A549 (cell line): Measurements from ENCODE around the gene B3GNT2.

Experiments used
- CBX2 ChIP-seq: fragments of 200-600 bp; sonication (generic); IDR thresholded peaks from 2 replicates; pipeline ENCODE4 v1.6.1; 2016; ENCODE audit warnings: low read depth, mild to moderate bottlenecking, borderline replicate concordance
- CHD2 ChIP-seq: fragments of 150-350 bp; IDR thresholded peaks from 2 replicates; pipeline ENCODE4 v1.6.1; 2014; ENCODE audit warnings: low read length; ENCODE audit not compliant: partially characterized antibody
- EHMT2 ChIP-seq: fragments of 200-600 bp; sonication (generic); IDR thresholded peaks from 2 replicates; pipeline ENCODE4 v1.6.1; 2016; ENCODE audit warnings: antibody characterized with exemption, low read depth, mild to moderate bottlenecking, moderate library complexity
- JUN ChIP-seq, 2 experiments: fragments of >200 bp; sonication (Bioruptor Twin); formaldehyde crosslinking; IDR thresholded peaks; 2 replicates in 1 of 2; 3 replicates in 1 of 2; pipeline ENCODE4 v1.6.1; 2016 to 2017
- MYC ChIP-seq: IDR thresholded peaks from 2 replicates; pipeline ENCODE4 v1.6.1; 2012; ENCODE audit warnings: mild to moderate bottlenecking, inconsistent platforms, low read length, improper control_type of control experiment, borderline replicate concordance
- POLR2A ChIP-seq: IDR thresholded peaks from 2 replicates; pipeline ENCODE4 v1.6.1; 2012; ENCODE audit warnings: mild to moderate bottlenecking, low read length
- TF ChIP-seq, protein P1 (sequence below): fragments of 450-650 bp; IDR thresholded peaks from 2 replicates; pipeline ENCODE4 v1.6.1; 2014; ENCODE audit warnings: antibody characterized with exemption
- TF ChIP-seq, protein P2 (sequence below): fragments of >200 bp; sonication (Bioruptor Twin); formaldehyde crosslinking; IDR thresholded peaks from 3 replicates; pipeline ENCODE4 v1.5.1; 2016
- TF ChIP-seq, protein P3 (sequence below): fragments of >200 bp; sonication (Bioruptor Twin); formaldehyde crosslinking; IDR thresholded peaks from 2 replicates; pipeline ENCODE4 v1.6.1; 2016
- TF ChIP-seq, protein P4 (sequence below): IDR thresholded peaks from 2 replicates; pipeline ENCODE4 v1.6.1; 2012

DNA sequence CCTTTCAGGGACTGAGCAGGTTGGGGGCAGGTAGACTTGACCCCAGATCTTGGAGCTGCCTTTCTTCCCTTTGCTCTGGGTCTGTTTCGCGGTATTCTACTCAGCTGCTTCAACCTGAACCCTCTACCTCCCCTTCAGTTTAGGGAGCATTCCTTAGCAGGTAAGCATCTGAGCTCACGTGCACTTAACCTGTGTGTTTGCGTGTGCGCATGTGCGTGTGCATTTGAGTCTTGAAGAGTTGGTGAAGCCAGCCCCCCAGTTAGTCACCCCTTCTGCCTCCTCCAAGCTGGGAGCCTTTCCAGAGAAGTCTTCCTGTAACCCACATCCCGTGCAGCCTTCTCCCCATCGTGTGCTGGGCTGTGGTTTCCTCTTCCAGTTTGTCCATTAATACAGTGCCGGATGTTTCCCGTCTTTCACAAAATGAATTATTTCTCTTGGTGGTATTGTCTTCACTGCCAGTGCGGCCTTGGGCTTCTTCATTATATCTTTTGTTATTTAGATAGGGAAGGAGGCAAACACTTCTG is 33.2 kb downstream of the B3GNT2 start:
- TF ChIP-seq, protein P1, sequence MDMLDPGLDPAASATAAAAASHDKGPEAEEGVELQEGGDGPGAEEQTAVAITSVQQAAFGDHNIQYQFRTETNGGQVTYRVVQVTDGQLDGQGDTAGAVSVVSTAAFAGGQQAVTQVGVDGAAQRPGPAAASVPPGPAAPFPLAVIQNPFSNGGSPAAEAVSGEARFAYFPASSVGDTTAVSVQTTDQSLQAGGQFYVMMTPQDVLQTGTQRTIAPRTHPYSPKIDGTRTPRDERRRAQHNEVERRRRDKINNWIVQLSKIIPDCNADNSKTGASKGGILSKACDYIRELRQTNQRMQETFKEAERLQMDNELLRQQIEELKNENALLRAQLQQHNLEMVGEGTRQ = no peak
- TF ChIP-seq POLR2A (no peak), MYC (no peak), CBX2 (no peak), CHD2 (no peak), EHMT2 (no peak), JUN (IDR thresholded peaks at IDR 0.05) (no peak)
- TF ChIP-seq, protein P2, sequence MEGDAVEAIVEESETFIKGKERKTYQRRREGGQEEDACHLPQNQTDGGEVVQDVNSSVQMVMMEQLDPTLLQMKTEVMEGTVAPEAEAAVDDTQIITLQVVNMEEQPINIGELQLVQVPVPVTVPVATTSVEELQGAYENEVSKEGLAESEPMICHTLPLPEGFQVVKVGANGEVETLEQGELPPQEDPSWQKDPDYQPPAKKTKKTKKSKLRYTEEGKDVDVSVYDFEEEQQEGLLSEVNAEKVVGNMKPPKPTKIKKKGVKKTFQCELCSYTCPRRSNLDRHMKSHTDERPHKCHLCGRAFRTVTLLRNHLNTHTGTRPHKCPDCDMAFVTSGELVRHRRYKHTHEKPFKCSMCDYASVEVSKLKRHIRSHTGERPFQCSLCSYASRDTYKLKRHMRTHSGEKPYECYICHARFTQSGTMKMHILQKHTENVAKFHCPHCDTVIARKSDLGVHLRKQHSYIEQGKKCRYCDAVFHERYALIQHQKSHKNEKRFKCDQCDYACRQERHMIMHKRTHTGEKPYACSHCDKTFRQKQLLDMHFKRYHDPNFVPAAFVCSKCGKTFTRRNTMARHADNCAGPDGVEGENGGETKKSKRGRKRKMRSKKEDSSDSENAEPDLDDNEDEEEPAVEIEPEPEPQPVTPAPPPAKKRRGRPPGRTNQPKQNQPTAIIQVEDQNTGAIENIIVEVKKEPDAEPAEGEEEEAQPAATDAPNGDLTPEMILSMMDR = no peak
- TF ChIP-seq, protein P3, sequence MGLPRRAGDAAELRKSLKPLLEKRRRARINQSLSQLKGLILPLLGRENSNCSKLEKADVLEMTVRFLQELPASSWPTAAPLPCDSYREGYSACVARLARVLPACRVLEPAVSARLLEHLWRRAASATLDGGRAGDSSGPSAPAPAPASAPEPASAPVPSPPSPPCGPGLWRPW = no peak
- TF ChIP-seq, protein P4, sequence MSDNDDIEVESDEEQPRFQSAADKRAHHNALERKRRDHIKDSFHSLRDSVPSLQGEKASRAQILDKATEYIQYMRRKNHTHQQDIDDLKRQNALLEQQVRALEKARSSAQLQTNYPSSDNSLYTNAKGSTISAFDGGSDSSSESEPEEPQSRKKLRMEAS = no peak
